NK-92 treated with Interleukin-12 subunit alpha and Interleukin-12 subunit beta, amount 100 ng/mL, for 24 hours (cell line): ENCODE data around the gene TGIF2.
"Not testable (repeated sequence)": the region's sequence is repeated elsewhere in the genome, so short reads cannot be mapped to it uniquely, and the experiment has no call there.

Experiments
- DNase-seq: peaks from one replicate; lab custom pipeline; 2025; lab: John Stamatoyannopoulos, UW

TGIF2 gene

GRCh38 chr20:36547186-36548005 is 26.0 kb upstream of the TGIF2 start:
- no peak for DNase-seq

GRCh38 chr20:36548006-36548315 is 25.4 kb upstream of the TGIF2 start:
- DNase-seq: no peak

GRCh38 chr20:36548704-36549627 is 24.4 kb upstream of the TGIF2 start:
- no peak for DNase-seq

- no peak for DNase-seq
Measured at GRCh38 chr20:36549628-36549941, 23.8 kb upstream of the TGIF2 start.

GRCh38 chr20:36549942-36550789 is 23.2 kb upstream of the TGIF2 start:
- DNase-seq: no peak

- no peak for DNase-seq
Measured at GRCh38 chr20:36550790-36551299, 22.6 kb upstream of the TGIF2 start.

GRCh38 chr20:36555248-36555647 is 18.1 kb upstream of the TGIF2 start:
- no peak for DNase-seq

- DNase-seq: no peak
Measured at GRCh38 chr20:36562724-36563123, 10.7 kb upstream of the TGIF2 start.

GRCh38 chr20:36563374-36563773 is 10.0 kb upstream of the TGIF2 start:
- no peak for DNase-seq

GRCh38 chr20:36564078-36564725 is 9.2 kb upstream of the TGIF2 start:
- not testable (repeated sequence) for DNase-seq

GRCh38 chr20:36564726-36565121 is 8.7 kb upstream of the TGIF2 start:
- not testable (repeated sequence) for DNase-seq

GRCh38 chr20:36565520-36565919 is 7.9 kb upstream of the TGIF2 start:
- DNase-seq: no peak

- DNase-seq: no peak
Measured at GRCh38 chr20:36569847-36570429, 3.5 kb upstream of the TGIF2 start.

GRCh38 chr20:36571564-36572504 is 1.6 kb upstream of the TGIF2 start:
- no peak for DNase-seq

GRCh38 chr20:36572701-36573102 is 695 bp upstream of the TGIF2 start:
- DNase-seq: no peak

GRCh38 chr20:36573798-36574365 is 485 bp downstream of the TGIF2 start:
- DNase-seq: no peak

- no peak for DNase-seq
Measured at GRCh38 chr20:36574366-36575135, 1.2 kb downstream of the TGIF2 start.

- DNase-seq: no peak
Measured at GRCh38 chr20:36576081-36576445, 2.7 kb downstream of the TGIF2 start.
